Body of pancreas (tissue), 4 donors: ENCODE measurements around the gene CERS5. TPM values are rescaled to one million over a fixed set of nuclear protein-coding genes. Genes with fewer than 3 reads are reported as not detected.
A peak's percentile ranks its signal among the peaks of the same experiment; 100 is the strongest.

Experiments used
- ATAC-seq: fragments of 150-250 bp; one replicate; pipeline ENCODE4 v1.9.1; 2016
- DNase-seq, 4 donors: peaks; one replicate each; pipeline ENCODE4 v3.0.0-alpha.2; 2019
- H3K27ac ChIP-seq, 4 donors: fragments of 200-600 bp; sonication (generic); 1 replicate in 3 of 4; 2 replicates in 1 of 4; pipeline versions ENCODE4 v1.5.1 to v1.6.1; 2016 to 2019; ENCODE audit warnings: mild to moderate bottlenecking in 1 of 4, mixed read lengths in 1 of 4, moderate library complexity in 1 of 4
- H3K27me3 ChIP-seq, 2 donors: fragments of 200-600 bp; sonication (generic); one replicate each; pipeline ENCODE4 v1.6.0; 2016; ENCODE audit warnings: mild to moderate bottlenecking in 1 of 2
- H3K36me3 ChIP-seq, 2 donors: fragments of 200-600 bp; sonication (generic); replicated peaks in 1 of 2; 2 replicates each; pipeline ENCODE4 v1.5.1; 2016; ENCODE audit warnings: low read depth in 2 of 2; ENCODE audit not compliant: insufficient read depth in 1 of 2
- H3K4me1 ChIP-seq: fragments of 200-600 bp; sonication (generic); one replicate; pipeline ENCODE4 v1.6.0; 2016
- H3K4me3 ChIP-seq, 2 donors: fragments of 200-600 bp; sonication (generic); 1 replicate in 1 of 2; 2 replicates in 1 of 2; pipeline ENCODE4 v1.5.1; 2016 to 2019
- H3K9me3 ChIP-seq, 3 donors: fragments of 200-600 bp; sonication (generic); 1 replicate in 2 of 3; 2 replicates in 1 of 3; pipeline ENCODE4 v1.5.1; 2016
- CTCF ChIP-seq, 7 experiments: fragments of 450-650 bp in 4 of 7; fragments of 200-600 bp in 3 of 7; sonication (generic) in 3 of 7; IDR thresholded peaks; one replicate each; pipeline ENCODE4 v1.5.1; 2016 to 2019; ENCODE audit warnings: antibody characterized with exemption in 7 of 7
- POLR2A ChIP-seq, 3 donors: fragments of 450-650 bp; IDR thresholded peaks; one replicate each; pipeline ENCODE4 v1.6.1; 2016; ENCODE audit warnings: antibody characterized with exemption in 3 of 3, mild to moderate bottlenecking in 2 of 3
- WGBS, 2 donors: methylation state at CpG; one replicate each; pipeline ENCODE4 v1.1.5; 2017; 5-methylcytosine and 5-hydroxymethylcytosine counted together
- intact Hi-C: fragments of 100-400 bp; cut with DNase I; formaldehyde crosslinking; loops from one replicate; pipeline ENCODE4 v1.15.1; 2023
- total RNA-seq, 2 donors: library from RNA; depleted of rRNA; stranded (reverse); fragments of >200 nt; gene quantifications; one replicate each; pipeline ENCODE4 v1.1.0, GENCODE V29; 2016

Gene CERS5
- total RNA-seq, 2 donors from 2014 or later, result 17.8 to 20.2 TPM

- peaks cover 16% of the 10 kb centered on the region for H3K4me1 ChIP-seq
- ATAC-seq (no peak), DNase-seq (no peak)
- no peaks in the 10 kb centered on the region for H3K9me3 ChIP-seq
- H3K36me3 ChIP-seq, result peaks cover 12 to 22% of the 10 kb centered on the region in 2 donors
- TF ChIP-seq POLR2A (IDR thresholded peaks at IDR 0.05) (no peak), CTCF (IDR thresholded peaks at IDR 0.05) (no peak)
- intact Hi-C loops, result no loop called here
- no peak overlapping the region for H3K4me3 ChIP-seq
- H3K27ac ChIP-seq, result no peak overlapping the region
- 79 to 85% methylated on average over 2 of the region's 2 CpGs for WGBS, 2 donors
- no peaks in the 10 kb centered on the region for H3K27me3 ChIP-seq
These were observed 65.0 kb downstream of the CERS5 start for GRCh38 chr12:50102131-50102531.

DNA sequence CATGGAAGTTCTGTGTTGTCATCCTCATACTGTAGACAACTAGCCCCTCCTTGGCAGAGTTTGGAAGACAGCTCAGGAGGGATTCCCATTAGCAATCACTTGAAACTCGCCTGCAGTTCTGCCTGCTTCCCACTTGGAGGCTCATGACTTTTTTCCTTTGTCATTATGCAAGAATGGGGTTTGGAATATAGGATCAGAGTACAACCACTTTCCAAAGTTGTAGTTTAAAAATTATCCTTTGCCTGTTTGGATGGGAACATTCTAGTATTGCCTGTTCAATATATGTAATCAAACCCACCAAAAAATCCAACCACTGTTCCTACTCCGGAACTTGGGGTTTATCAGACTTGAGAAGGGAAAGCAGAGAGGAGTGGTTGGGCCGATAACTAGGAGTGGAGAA is 65.5 kb downstream of the CERS5 start:
- ATAC-seq (no peak), DNase-seq (no peak)
- intact Hi-C loops, result no loop called here
- peaks cover 16% of the 10 kb centered on the region for H3K4me1 ChIP-seq
- no peaks in the 10 kb centered on the region for H3K27me3 ChIP-seq
- 64 to 71% methylated on average over 3 of the region's 3 CpGs for WGBS, 2 donors
- no peak overlapping the region for H3K4me3 ChIP-seq
- peaks cover 12 to 27% of the 10 kb centered on the region in 2 donors for H3K36me3 ChIP-seq
- peak in 4 of 7 experiments; percentile 22 to 34 (median 30) for TF ChIP-seq CTCF (IDR thresholded peaks at IDR 0.05)
- no peak for TF ChIP-seq POLR2A (IDR thresholded peaks at IDR 0.05)
- no peaks in the 10 kb centered on the region for H3K9me3 ChIP-seq
- no peak overlapping the region for H3K27ac ChIP-seq

- intact Hi-C loops, result no loop called here
- Histone ChIP-seq H3K27me3 (no peaks in the 10 kb centered on the region), H3K4me3 (no peak overlapping the region), H3K9me3 (no peaks in the 10 kb centered on the region), H3K4me1 (peaks cover 16% of the 10 kb centered on the region), H3K36me3 (peaks cover 12 to 34% of the 10 kb centered on the region in 2 donors), H3K27ac (no peak overlapping the region)
- TF ChIP-seq CTCF (IDR thresholded peaks at IDR 0.05), result no peak
- WGBS, 2 donors, result 80 to 85% methylated on average over 3 of the region's 3 CpGs
- ATAC-seq, result no peak
- no peak for DNase-seq
These were observed 66.6 kb downstream of the CERS5 start for GRCh38 chr12:50100561-50100960.

GRCh38 chr12:50099302-50100008 is 67.7 kb downstream of the CERS5 start:
- TF ChIP-seq CTCF (IDR thresholded peaks at IDR 0.05) (no peak), POLR2A (IDR thresholded peaks at IDR 0.05) (no peak)
- H3K27me3 ChIP-seq, result no peaks in the 10 kb centered on the region
- no peak overlapping the region for H3K4me3 ChIP-seq
- no peaks in the 10 kb centered on the region for H3K9me3 ChIP-seq
- no peak overlapping the region for H3K27ac ChIP-seq
- no peak for ATAC-seq
- intact Hi-C loops, result no loop called here
- DNase-seq, result no peak
- H3K36me3 ChIP-seq, result peaks cover 12 to 45% of the 10 kb centered on the region in 2 donors
- H3K4me1 ChIP-seq, result peaks cover 14% of the 10 kb centered on the region
- 79 to 87% methylated on average over 4 to 5 of the region's 5 CpGs for WGBS, 2 donors

DNA sequence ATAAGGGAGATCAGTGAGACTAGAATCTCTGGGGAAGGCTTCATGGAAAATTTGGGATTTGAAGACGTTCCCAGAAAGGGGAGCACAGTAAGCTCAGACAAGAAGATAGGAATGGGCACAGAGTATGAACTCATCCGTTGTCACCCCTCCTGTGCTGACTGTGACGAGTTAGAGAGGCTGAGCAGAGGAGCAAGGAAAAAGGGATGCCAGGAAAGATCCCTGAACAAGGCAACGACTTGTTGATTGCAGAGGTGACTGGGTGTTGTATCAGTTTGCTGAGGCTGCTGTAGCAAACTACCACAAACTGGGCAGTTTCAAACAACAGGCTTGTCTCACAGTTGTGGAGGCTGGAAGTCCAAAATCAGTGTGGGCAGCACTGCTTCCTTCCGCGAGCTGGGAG is 69.2 kb downstream of the CERS5 start:
- ATAC-seq (no peak), DNase-seq (no peak)
- H3K36me3 ChIP-seq, result peaks cover 12 to 58% of the 10 kb centered on the region in 2 donors
- 87 to 88% methylated on average over 6 of the region's 6 CpGs for WGBS, 2 donors
- intact Hi-C loops, result no loop called here
- H3K27me3 ChIP-seq, result no peaks in the 10 kb centered on the region
- H3K9me3 ChIP-seq, result no peaks in the 10 kb centered on the region
- H3K27ac ChIP-seq, result no peak overlapping the region
- no peak for TF ChIP-seq POLR2A (IDR thresholded peaks at IDR 0.05)
- no peak for TF ChIP-seq CTCF (IDR thresholded peaks at IDR 0.05)
- no peaks in the 10 kb centered on the region for H3K4me1 ChIP-seq
- H3K4me3 ChIP-seq, result no peak overlapping the region
